K562 (cell line): ENCODE data around the gene B4GALNT4. TPM values are rescaled to one million over a fixed set of nuclear protein-coding genes. Genes with fewer than 3 reads are reported as not detected.

ENCODE experiments used
- ARID1B ChIP-seq: fragments of 450-650 bp; IDR thresholded peaks from 2 replicates; pipeline ENCODE4 v1.6.1; 2016; ENCODE audit warnings: antibody characterized with exemption, mild to moderate bottlenecking, inconsistent platforms
- CTBP1 ChIP-seq: fragments of 450-650 bp; IDR thresholded peaks from 2 replicates; pipeline ENCODE4 v1.6.1; 2016; ENCODE audit warnings: borderline replicate concordance
- DMBX1 ChIP-seq: fragments of 250-450 bp; sonication (Bioruptor Pico); IDR thresholded peaks from 2 replicates; pipeline ENCODE4 v1.8.0; 2022; ENCODE audit warnings: inconsistent platforms, mild to moderate bottlenecking, moderate library complexity, borderline replicate concordance
- MTF1 ChIP-seq: fragments of 250-450 bp; sonication (Bioruptor Pico); IDR thresholded peaks from 2 replicates; pipeline ENCODE4 v1.9.0; 2021; ENCODE audit warnings: moderate library complexity, mild to moderate bottlenecking, inconsistent platforms, borderline replicate concordance
- NFATC3 ChIP-seq: fragments of 450-650 bp; IDR thresholded peaks from 2 replicates; pipeline ENCODE4 v1.6.1; 2017; ENCODE audit warnings: mild to moderate bottlenecking
- NFE2 ChIP-seq: IDR thresholded peaks from 2 replicates; pipeline ENCODE4 v1.6.1; 2014; ENCODE audit warnings: antibody characterized with exemption, low read depth
- PHB ChIP-seq: fragments of 250-450 bp; sonication (Bioruptor Pico); IDR thresholded peaks from 2 replicates; pipeline ENCODE4 v1.5.0; 2021
- PRMT5 ChIP-seq: sonication (generic); formaldehyde crosslinking; IDR thresholded peaks from 2 replicates; pipeline ENCODE4 v1.5.0; 2020; ENCODE audit warnings: missing genetic modification reagents
- RB1 ChIP-seq: fragments of 450-650 bp; IDR thresholded peaks from 2 replicates; pipeline ENCODE4 v1.6.1; 2017; ENCODE audit warnings: low read depth, mild to moderate bottlenecking
- SAFB ChIP-seq: fragments of 200-400 bp; formaldehyde crosslinking; IDR thresholded peaks from 2 replicates; pipeline ENCODE4 v1.6.1; 2017; ENCODE audit warnings: low read depth, low read length, borderline replicate concordance
- SMAD3 ChIP-seq: fragments of 450-650 bp; formaldehyde crosslinking; conservative IDR thresholded peaks from 2 replicates; pipeline ENCODE4 v1.4.0; 2020; ENCODE audit warnings: mild to moderate bottlenecking
- STAT5B ChIP-seq: fragments of 250-450 bp; sonication (Bioruptor Pico); IDR thresholded peaks from 2 replicates; pipeline ENCODE4 v1.8.0; 2021; ENCODE audit warnings: mild to moderate bottlenecking, inconsistent platforms
- TGIF2 ChIP-seq: sonication (generic); formaldehyde crosslinking; IDR thresholded peaks from 2 replicates; pipeline ENCODE4 v1.8.1; 2022; ENCODE audit warnings: mild to moderate bottlenecking, missing genetic modification reagents, moderate library complexity
- ZNF518B ChIP-seq: fragments of 250-450 bp; sonication (Bioruptor Pico); IDR thresholded peaks from 2 replicates; pipeline ENCODE4 v1.5.0; 2021; ENCODE audit warnings: mild to moderate bottlenecking, moderate library complexity
- polyA plus RNA-seq, 8 experiments: library from polyadenylated mRNA; depleted of rRNA in 4 of 8; stranded (reverse) in 5 of 8; unstranded in 3 of 8; fragments of >200 nt; fragmentation: Nextera tagmentation in 2 of 8; fragmentation: Illumina TruSeq in 1 of 8; extraction: Ambion mirVana in 2 of 8; extraction: Trizol in 1 of 8; gene quantifications; 2 replicates each; pipeline versions ENCODE4 v1.2.1 to v1.2.3, GENCODE V29; 2011 to 2014; ENCODE audit warnings: inconsistent platforms in 1 of 8, missing spikeins in 1 of 8
- total RNA-seq, 7 experiments: library from RNA; depleted of rRNA in 6 of 7; stranded (reverse); fragments of >200 nt in 6 of 7; fragmentation: Illumina TruSeq in 2 of 7; extraction: Trizol in 2 of 7; gene quantifications; 2 replicates each; pipeline versions ENCODE4 v1.2.1 to v1.2.3, GENCODE V29; 2011 to 2021; ENCODE audit warnings: low replicate concordance in 1 of 7
- TF ChIP-seq, protein P1 (sequence below): fragments of 450-650 bp; IDR thresholded peaks from 2 replicates; pipeline ENCODE4 v1.6.1; 2016; ENCODE audit warnings: mild to moderate bottlenecking
- TF ChIP-seq, protein P2 (sequence below), 2 experiments: fragments of 450-650 bp; IDR thresholded peaks; 2 replicates each; pipeline ENCODE4 v1.6.1; 2018; ENCODE audit warnings: mild to moderate bottlenecking in 2 of 2, low read depth in 1 of 2; ENCODE audit not compliant: partially characterized antibody in 2 of 2
- TF ChIP-seq, protein P3 (sequence below): sonication (generic); formaldehyde crosslinking; IDR thresholded peaks from 2 replicates; pipeline ENCODE4 v1.9.0; 2022; ENCODE audit warnings: mild to moderate bottlenecking, missing genetic modification reagents

The B4GALNT4 gene
- total and polyA plus RNA-seq, 9 of the 15 experiments (the other 6 are each of a cell fraction or from before 2014, with no cell fraction given): 0.20 to 37.1 (median 10.8) TPM; not detected in 1

GRCh38 chr11:394034-394857, 24.9 kb downstream of the B4GALNT4 start, which contains the start of gene PKP3 (continued):
- TF ChIP-seq MTF1 (CRISPR knock-in tag) (no peak), RB1 (peak; percentile 31; the same call in 1 of the 2 replicates), PRMT5 (CRISPR knock-in tag) (no peak), STAT5B (CRISPR knock-in tag) (no peak), PHB (CRISPR knock-in tag) (no peak), SAFB (peak; percentile 34; the same call in 1 of the 2 replicates), TGIF2 (CRISPR knock-in tag) (no peak), NFATC3 (no peak), DMBX1 (CRISPR knock-in tag) (no peak), NFE2 (no peak), SMAD3 (no peak), CTBP1 (peak; percentile 50; the same call in 1 of the 2 replicates), ARID1B (peak; percentile 68), ZNF518B (no peak)
- TF ChIP-seq, protein P1, sequence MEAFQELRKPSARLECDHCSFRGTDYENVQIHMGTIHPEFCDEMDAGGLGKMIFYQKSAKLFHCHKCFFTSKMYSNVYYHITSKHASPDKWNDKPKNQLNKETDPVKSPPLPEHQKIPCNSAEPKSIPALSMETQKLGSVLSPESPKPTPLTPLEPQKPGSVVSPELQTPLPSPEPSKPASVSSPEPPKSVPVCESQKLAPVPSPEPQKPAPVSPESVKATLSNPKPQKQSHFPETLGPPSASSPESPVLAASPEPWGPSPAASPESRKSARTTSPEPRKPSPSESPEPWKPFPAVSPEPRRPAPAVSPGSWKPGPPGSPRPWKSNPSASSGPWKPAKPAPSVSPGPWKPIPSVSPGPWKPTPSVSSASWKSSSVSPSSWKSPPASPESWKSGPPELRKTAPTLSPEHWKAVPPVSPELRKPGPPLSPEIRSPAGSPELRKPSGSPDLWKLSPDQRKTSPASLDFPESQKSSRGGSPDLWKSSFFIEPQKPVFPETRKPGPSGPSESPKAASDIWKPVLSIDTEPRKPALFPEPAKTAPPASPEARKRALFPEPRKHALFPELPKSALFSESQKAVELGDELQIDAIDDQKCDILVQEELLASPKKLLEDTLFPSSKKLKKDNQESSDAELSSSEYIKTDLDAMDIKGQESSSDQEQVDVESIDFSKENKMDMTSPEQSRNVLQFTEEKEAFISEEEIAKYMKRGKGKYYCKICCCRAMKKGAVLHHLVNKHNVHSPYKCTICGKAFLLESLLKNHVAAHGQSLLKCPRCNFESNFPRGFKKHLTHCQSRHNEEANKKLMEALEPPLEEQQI: no peak
- TF ChIP-seq, protein P2, sequence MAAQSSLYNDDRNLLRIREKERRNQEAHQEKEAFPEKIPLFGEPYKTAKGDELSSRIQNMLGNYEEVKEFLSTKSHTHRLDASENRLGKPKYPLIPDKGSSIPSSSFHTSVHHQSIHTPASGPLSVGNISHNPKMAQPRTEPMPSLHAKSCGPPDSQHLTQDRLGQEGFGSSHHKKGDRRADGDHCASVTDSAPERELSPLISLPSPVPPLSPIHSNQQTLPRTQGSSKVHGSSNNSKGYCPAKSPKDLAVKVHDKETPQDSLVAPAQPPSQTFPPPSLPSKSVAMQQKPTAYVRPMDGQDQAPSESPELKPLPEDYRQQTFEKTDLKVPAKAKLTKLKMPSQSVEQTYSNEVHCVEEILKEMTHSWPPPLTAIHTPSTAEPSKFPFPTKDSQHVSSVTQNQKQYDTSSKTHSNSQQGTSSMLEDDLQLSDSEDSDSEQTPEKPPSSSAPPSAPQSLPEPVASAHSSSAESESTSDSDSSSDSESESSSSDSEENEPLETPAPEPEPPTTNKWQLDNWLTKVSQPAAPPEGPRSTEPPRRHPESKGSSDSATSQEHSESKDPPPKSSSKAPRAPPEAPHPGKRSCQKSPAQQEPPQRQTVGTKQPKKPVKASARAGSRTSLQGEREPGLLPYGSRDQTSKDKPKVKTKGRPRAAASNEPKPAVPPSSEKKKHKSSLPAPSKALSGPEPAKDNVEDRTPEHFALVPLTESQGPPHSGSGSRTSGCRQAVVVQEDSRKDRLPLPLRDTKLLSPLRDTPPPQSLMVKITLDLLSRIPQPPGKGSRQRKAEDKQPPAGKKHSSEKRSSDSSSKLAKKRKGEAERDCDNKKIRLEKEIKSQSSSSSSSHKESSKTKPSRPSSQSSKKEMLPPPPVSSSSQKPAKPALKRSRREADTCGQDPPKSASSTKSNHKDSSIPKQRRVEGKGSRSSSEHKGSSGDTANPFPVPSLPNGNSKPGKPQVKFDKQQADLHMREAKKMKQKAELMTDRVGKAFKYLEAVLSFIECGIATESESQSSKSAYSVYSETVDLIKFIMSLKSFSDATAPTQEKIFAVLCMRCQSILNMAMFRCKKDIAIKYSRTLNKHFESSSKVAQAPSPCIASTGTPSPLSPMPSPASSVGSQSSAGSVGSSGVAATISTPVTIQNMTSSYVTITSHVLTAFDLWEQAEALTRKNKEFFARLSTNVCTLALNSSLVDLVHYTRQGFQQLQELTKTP (IDR thresholded peaks at IDR 0.05; ENCODE audit: low read depth in 1 of 2, partially characterized antibody in 2 of 2): no peak
- TF ChIP-seq, protein P3, sequence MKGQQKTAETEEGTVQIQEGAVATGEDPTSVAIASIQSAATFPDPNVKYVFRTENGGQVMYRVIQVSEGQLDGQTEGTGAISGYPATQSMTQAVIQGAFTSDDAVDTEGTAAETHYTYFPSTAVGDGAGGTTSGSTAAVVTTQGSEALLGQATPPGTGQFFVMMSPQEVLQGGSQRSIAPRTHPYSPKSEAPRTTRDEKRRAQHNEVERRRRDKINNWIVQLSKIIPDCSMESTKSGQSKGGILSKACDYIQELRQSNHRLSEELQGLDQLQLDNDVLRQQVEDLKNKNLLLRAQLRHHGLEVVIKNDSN (CRISPR knock-in tag): no peak; the same call in 1 of the 2 replicates
